ENCODE results near the gene SP2. TPM values are rescaled to one million over a fixed set of nuclear protein-coding genes. Genes with fewer than 3 reads are reported as not detected.

SP2 gene
- total RNA-seq: 1 to 10 TPM; 3.8 to 4.7 TPM

GRCh38 chr17:47895856-47896671 is at the start of gene SP2:
Gene SP2, plus strand, starts transcription at chr17:47896236. Its CDS starts 51 bp downstream, at chr17:47896287.

GRCh38 chr17:47850692-47851573 is 45.1 kb upstream of the SP2 start, which contains the start of gene SP6:
Gene SP6, minus strand, starts transcription at chr17:47851163. Its CDS starts 2,734 bp downstream, at chr17:47848429.

GRCh38 chr17:47941246-47942095 is 45.4 kb downstream of the SP2 start, which contains the start of gene PNPO:
Gene PNPO, plus strand, starts transcription at chr17:47941571. Its CDS starts 105 bp downstream, at chr17:47941676.

GRCh38 chr17:47957591-47958490 is 61.8 kb downstream of the SP2 start, which contains the start of gene PRR15L:
Gene PRR15L, minus strand, starts transcription at chr17:47957883. Its CDS starts 4,649 bp downstream, at chr17:47953234.

GRCh38 chr17:47970725-47971499 is 74.9 kb downstream of the SP2 start, which contains the start of gene CDK5RAP3:
Gene CDK5RAP3, plus strand, starts transcription at chr17:47971113. Its CDS starts 34 bp downstream, at chr17:47971147.

Other genes with a start within 250 kb of the SP2 start
- gene KPNB1, start 246.3 kb upstream of the SP2 start, total RNA-seq: 100 to 1,000 TPM; 263 to 375 TPM
- gene TBKBP1, start 202.1 kb upstream of the SP2 start, total RNA-seq: 1 to 10 TPM; 5.3 to 7.6 TPM
- gene TBX21, start 163.0 kb upstream of the SP2 start, total RNA-seq: not detected
- 1 to 10 TPM; 8.0 to 8.9 TPM for gene OSBPL7, start 74.4 kb upstream of the SP2 start, total RNA-seq
- 10 to 100 TPM; 20.6 to 37.3 TPM for gene MRPL10, start 64.7 kb upstream of the SP2 start, total RNA-seq
- under 1 TPM in 1 of 2 donors, not detected in 1; 0.33 TPM for gene LRRC46, start 64.6 kb upstream of the SP2 start, total RNA-seq
- 10 to 100 TPM; 15.0 to 18.2 TPM for gene SCRN2, start 55.0 kb upstream of the SP2 start, total RNA-seq
- gene SP6, start 45.1 kb upstream of the SP2 start, total RNA-seq: not detected
- gene PNPO, start 45.3 kb downstream of the SP2 start, total RNA-seq: 10 to 100 TPM; 37.2 to 39.3 TPM
- gene PRR15L, start 61.6 kb downstream of the SP2 start, total RNA-seq: not detected
- 10 to 100 TPM; 41.6 to 42.7 TPM for gene CDK5RAP3, start 74.9 kb downstream of the SP2 start, total RNA-seq
- gene COPZ2, start 141.6 kb downstream of the SP2 start, total RNA-seq: 10 to 100 TPM; 11.4 to 11.7 TPM
- gene NFE2L1, start 152.1 kb downstream of the SP2 start, total RNA-seq: 10 to 100 TPM; 87.1 to 89.2 TPM
- 10 to 100 TPM; 21.7 to 41.6 TPM for gene CBX1, start 205.2 kb downstream of the SP2 start, total RNA-seq
- 10 to 100 TPM; 12.4 to 16.0 TPM for gene SNX11, start 211.5 kb downstream of the SP2 start, total RNA-seq